Thyroid gland (tissue), 4 donors: ENCODE results near the gene MGAT5B.
"Not testable (repeated sequence)": the region's sequence is repeated elsewhere in the genome, so short reads cannot be mapped to it uniquely, and the experiment has no call there.

Experiments used
- CTCF ChIP-seq, 6 experiments: fragments of 200-600 bp in 3 of 6; fragments of 450-650 bp in 3 of 6; sonication (generic) in 3 of 6; IDR thresholded peaks; one replicate each; pipeline ENCODE4 v1.5.1; 2016 to 2019; ENCODE audit warnings: antibody characterized with exemption in 6 of 6, mild to moderate bottlenecking in 2 of 6, inconsistent platforms in 1 of 6, moderate library complexity in 1 of 6
- POLR2A ChIP-seq, 2 donors: fragments of 450-650 bp; IDR thresholded peaks; one replicate each; pipeline ENCODE4 v1.6.1; 2017; ENCODE audit warnings: antibody characterized with exemption in 2 of 2, mild to moderate bottlenecking in 2 of 2, moderate library complexity in 1 of 2

GRCh38 chr17:76978050-76978449 is 109.8 kb downstream of the MGAT5B start:
- not testable (repeated sequence) for TF ChIP-seq CTCF, POLR2A (IDR thresholded peaks at IDR 0.05)
